H1 (cell line): Measurements from ENCODE around the gene FEM1C. TPM values are rescaled to one million over a fixed set of nuclear protein-coding genes. Genes with fewer than 3 reads are reported as not detected.

ENCODE experiments used
- CTCF ChIA-PET: fragments of 300-600 bp; sonication (Branson Sonifier 250); formaldehyde crosslinking; loops from one replicate; lab custom pipeline; 2021; ENCODE audit not compliant: partially characterized antibody; lab: Charles Lee
- POLR2A ChIA-PET: fragments of 300-600 bp; sonication (Branson Sonifier 250); formaldehyde crosslinking; loops from one replicate; lab custom pipeline; 2021; ENCODE audit warnings: inconsistent platforms; ENCODE audit not compliant: partially characterized antibody; lab: Charles Lee
- DNase-seq, 2 experiments: peaks; one replicate each; pipeline versions ENCODE4 v3.0.0 to v3.0.0-alpha.2; 2010 to 2022; ENCODE audit warnings: low spot score in 2 of 2, low read depth in 1 of 2, mixed read lengths in 1 of 2
- FAIRE-seq: peaks from 2 replicates; lab custom pipeline; 2011; peaks lifted over from hg19 to GRCh38; lab: Jason Lieb, UNC
- H2AFZ ChIP-seq: 2 replicates; pipeline ENCODE4 v1.8.1; 2012; ENCODE audit warnings: low read length, inconsistent platforms
- H2AK5ac ChIP-seq: 2 replicates; pipeline ENCODE4 v1.6.1; 2013; ENCODE audit warnings: low read depth, low read length
- H2BK120ac ChIP-seq: replicated peaks from 2 replicates; pipeline ENCODE3; 2013; ENCODE audit warnings: low read depth, low read length, inconsistent platforms
- H2BK12ac ChIP-seq: 2 replicates; pipeline ENCODE4 v1.6.1; 2013; ENCODE audit warnings: low read depth, low read length
- H2BK15ac ChIP-seq: 2 replicates; pipeline ENCODE4 v1.6.1; 2013; ENCODE audit warnings: low read length
- H2BK20ac ChIP-seq: 2 replicates; pipeline ENCODE4 v1.6.1; 2013; ENCODE audit warnings: low read length
- H2BK5ac ChIP-seq: 2 replicates; pipeline ENCODE4 v1.6.1; 2013; ENCODE audit warnings: low read depth, low read length
- H3K14ac ChIP-seq: 2 replicates; pipeline ENCODE4 v1.6.1; 2013; ENCODE audit warnings: inconsistent platforms; ENCODE audit not compliant: insufficient read length
- H3K18ac ChIP-seq: 2 replicates; pipeline ENCODE4 v1.6.1; 2013; ENCODE audit warnings: low read length; ENCODE audit errors: extremely low read depth
- H3K23ac ChIP-seq: 2 replicates; pipeline ENCODE4 v1.6.1; 2013; ENCODE audit warnings: inconsistent platforms; ENCODE audit not compliant: insufficient read length
- H3K23me2 ChIP-seq: 2 replicates; pipeline ENCODE4 v1.6.1; 2013; ENCODE audit warnings: low read depth, low read length
- H3K27ac ChIP-seq: 2 replicates; pipeline ENCODE4 v1.6.1; 2011; ENCODE audit warnings: low read depth, low read length, inconsistent platforms
- H3K27me3 ChIP-seq, 4 experiments: replicated peaks in 1 of 4; 1 replicate in 1 of 4; 2 replicates in 3 of 4; pipeline versions ENCODE4 v1.6.1 to v1.8.1; 2011 to 2013; ENCODE audit warnings: low read length in 3 of 4, mild to moderate bottlenecking in 3 of 4, inconsistent platforms in 2 of 4, mixed read lengths in 2 of 4, moderate library complexity in 1 of 4; ENCODE audit not compliant: control insufficient read depth in 3 of 4, insufficient read depth in 3 of 4; ENCODE audit errors: extremely low read depth in 1 of 4
- H3K36me3 ChIP-seq, 4 experiments: 2 replicates each; pipeline versions ENCODE4 v1.6.1 to v1.8.1; 2011 to 2013; ENCODE audit warnings: mild to moderate bottlenecking in 4 of 4, low read length in 3 of 4, moderate library complexity in 2 of 4, control low read depth in 1 of 4, inconsistent platforms in 1 of 4; ENCODE audit not compliant: insufficient read depth in 4 of 4, control insufficient read depth in 2 of 4
- H3K4ac ChIP-seq: replicated peaks from 2 replicates; pipeline ENCODE3; 2013; ENCODE audit warnings: low read length, low read depth, mixed read lengths, inconsistent platforms; ENCODE audit not compliant: insufficient read length
- H3K4me1 ChIP-seq, 4 experiments: replicated peaks in 1 of 4; 1 replicate in 1 of 4; 2 replicates in 3 of 4; pipeline versions ENCODE4 v1.6.1 to v1.8.1; 2011 to 2013; ENCODE audit warnings: low read length in 3 of 4, inconsistent platforms in 2 of 4, mixed read lengths in 1 of 4; ENCODE audit not compliant: insufficient read depth in 4 of 4, control insufficient read depth in 3 of 4
- H3K4me2 ChIP-seq, 2 experiments: 2 replicates each; pipeline versions ENCODE4 v1.6.1 to v1.8.1; 2011 to 2013; ENCODE audit warnings: low read depth in 2 of 2, low read length in 2 of 2, control low read depth in 1 of 2, inconsistent platforms in 1 of 2, mild to moderate bottlenecking in 1 of 2; ENCODE audit not compliant: insufficient read depth in 1 of 2
- H3K4me3 ChIP-seq, 4 experiments: fragments of 200-600, 300-600 bp in 1 of 4; sonication (generic), shearing (Covaris generic), sonication (Bioruptor Twin) in 1 of 4; 2 replicates each; pipeline versions ENCODE4 v1.5.1 to v1.8.1; 2011 to 2016; ENCODE audit warnings: low read length in 4 of 4, low read depth in 3 of 4, control low read depth in 2 of 4, inconsistent platforms in 2 of 4, mild to moderate bottlenecking in 2 of 4, mixed read lengths in 1 of 4, moderate library complexity in 1 of 4; ENCODE audit not compliant: insufficient read depth in 2 of 4; ENCODE audit errors: extremely low read depth in 1 of 4
- H3K56ac ChIP-seq: replicated peaks from 2 replicates; pipeline ENCODE3; 2013; ENCODE audit warnings: low read depth, mild to moderate bottlenecking, mixed read lengths, low read length, inconsistent platforms; ENCODE audit not compliant: insufficient read length
- H3K79me1 ChIP-seq: 2 replicates; pipeline ENCODE4 v1.6.1; 2013; ENCODE audit warnings: low read depth, low read length, control low read depth
- H3K79me2 ChIP-seq, 2 experiments: 2 replicates each; pipeline versions ENCODE4 v1.6.1 to v1.8.1; 2012 to 2013; ENCODE audit warnings: low read length in 2 of 2, mild to moderate bottlenecking in 2 of 2, inconsistent platforms in 1 of 2; ENCODE audit not compliant: insufficient read depth in 2 of 2, control insufficient read depth in 1 of 2
- H3K9ac ChIP-seq, 4 experiments: replicated peaks in 1 of 4; 1 replicate in 1 of 4; 2 replicates in 3 of 4; pipeline versions ENCODE4 v1.6.1 to v1.8.1; 2011 to 2013; ENCODE audit warnings: low read depth in 3 of 4, low read length in 3 of 4, control low read depth in 2 of 4, mild to moderate bottlenecking in 2 of 4, moderate library complexity in 2 of 4, inconsistent platforms in 1 of 4; ENCODE audit errors: extremely low read depth in 1 of 4
- H3K9me3 ChIP-seq, 2 experiments: 2 replicates each; pipeline versions ENCODE4 v1.6.1 to v1.8.1; 2012 to 2013; ENCODE audit warnings: mild to moderate bottlenecking in 2 of 2, moderate library complexity in 2 of 2, control low read depth in 1 of 2, inconsistent platforms in 1 of 2, low read depth in 1 of 2, low read length in 1 of 2, mixed read lengths in 1 of 2; ENCODE audit not compliant: insufficient read depth in 2 of 2
- H4K20me1 ChIP-seq, 2 experiments: replicated peaks in 1 of 2; 2 replicates each; pipeline versions ENCODE3 to v1.8.1; 2011 to 2013; ENCODE audit warnings: inconsistent platforms in 2 of 2, low read length in 2 of 2, mild to moderate bottlenecking in 1 of 2; ENCODE audit not compliant: insufficient read depth in 2 of 2, control insufficient read depth in 1 of 2
- H4K5ac ChIP-seq: 2 replicates; pipeline ENCODE4 v1.6.1; 2013; ENCODE audit warnings: low read length, low read depth, mixed read lengths, inconsistent platforms; ENCODE audit not compliant: insufficient read length
- H4K8ac ChIP-seq: 2 replicates; pipeline ENCODE4 v1.8.0; 2013; ENCODE audit warnings: mild to moderate bottlenecking, moderate library complexity, low read length, inconsistent platforms; ENCODE audit not compliant: insufficient read depth; ENCODE audit errors: extremely low read depth
- H4K91ac ChIP-seq: replicated peaks from 2 replicates; pipeline ENCODE3; 2013; ENCODE audit warnings: low read length, mixed read lengths, inconsistent platforms; ENCODE audit not compliant: insufficient read length
- ASH2L ChIP-seq: fragments of 200-600, 300-600 bp; sonication (generic); IDR thresholded peaks from one replicate; pipeline ENCODE4 v1.7.1; 2017; ENCODE audit warnings: low read length
- SAP30 ChIP-seq: fragments of 300-600 bp; sonication (generic); IDR thresholded peaks from 2 replicates; pipeline ENCODE4 v1.7.1; 2012; ENCODE audit warnings: low read length, moderate library complexity, mild to moderate bottlenecking, inconsistent platforms; ENCODE audit not compliant: insufficient read depth, insufficient replicate concordance
- ZNF274 ChIP-seq: IDR thresholded peaks from 2 replicates; pipeline ENCODE4 v1.7.0; 2012; ENCODE audit warnings: low read length, borderline replicate concordance; ENCODE audit errors: extremely low read depth
- WGBS, 2 experiments: shearing (Covaris generic) in 1 of 2; methylation state at CpG; one replicate each; pipeline versions ENCODE4 v1.1.6 to v1.1.7; 2013 to 2015; ENCODE audit warnings: low lambda C conversion rate in 2 of 2, mixed read lengths in 2 of 2, inconsistent platforms in 1 of 2, low coverage in 1 of 2, missing lambda C conversion rate in 1 of 2; ENCODE audit not compliant: insufficient replicate concordance in 2 of 2, insufficient coverage in 1 of 2, insufficient read length in 1 of 2; ENCODE audit errors: extremely low coverage in 1 of 2, missing lambda C conversion rate in 1 of 2; 5-methylcytosine and 5-hydroxymethylcytosine counted together
- polyA plus RNA-seq, 7 experiments: library from polyadenylated mRNA; depleted of rRNA in 3 of 7; stranded (reverse) in 5 of 7; unstranded in 2 of 7; fragments of >200 nt in 5 of 7; fragments of 200-250 nt in 2 of 7; gene quantifications; 1 replicate in 5 of 7; 2 replicates in 1 of 7; 4 replicates in 1 of 7; pipeline versions ENCODE4 v1.2.1 to v1.2.3, GENCODE V29; 2011 to 2013; ENCODE audit warnings: missing spikeins in 2 of 7, mixed read lengths in 2 of 7
- total RNA-seq: library from RNA; stranded (reverse); fragmentation: NEBNext Ultra II Directional; extraction: Animal tissue kit (Norgen Biotek cat#: 25700); gene quantifications from 2 replicates; pipeline ENCODE4 v1.2.1, GENCODE V29; 2021

FEM1C gene
- total and polyA plus RNA-seq, 2 of the 8 experiments (the other 6 are each of a cell fraction or from before 2014, with no cell fraction given): 4.4 to 17.7 TPM

- no peak overlapping the region for H3K56ac ChIP-seq
- no peaks in the 10 kb centered on the region for H4K20me1 ChIP-seq
- ChIA-PET CTCF (interaction anchor here (1.0 to 8.4 kb wide), 5 partner anchors 9 to 284 kb away, joined by 3 to 107 read pairs (median 3); no protein-coding TSS in a partner anchor), POLR2A (interaction anchor here (0.6 kb wide), 1 partner anchor 52 kb away, joined by 3 read pairs; no protein-coding TSS in a partner anchor)
- no peaks in the 10 kb centered on the region for H3K23me2 ChIP-seq
- H3K18ac ChIP-seq: no peak overlapping the region
- H4K5ac ChIP-seq: no peak overlapping the region
- no peaks in the 10 kb centered on the region for H3K9me3 ChIP-seq
- peaks cover 3 to 6% (median 3%) of the 10 kb centered on the region in 4 experiments; a peak in 6 of 7 replicates for H3K4me1 ChIP-seq
- H4K8ac ChIP-seq: no peak overlapping the region
- no peak overlapping the region for H3K14ac ChIP-seq
- no peak overlapping the region for H3K27ac ChIP-seq
- 89% methylated on average over 4 of the region's 4 CpGs; no CpG with 5 or more reads in 1 of the 2 experiments for WGBS, 2 experiments
- H3K9ac ChIP-seq: no peak overlapping the region
- H3K27me3 ChIP-seq: no peaks in the 10 kb centered on the region
- TF ChIP-seq SAP30: no peak
- TF ChIP-seq ZNF274: no peak
- no peak for TF ChIP-seq ASH2L
- H3K4me2 ChIP-seq: no peak overlapping the region
- H2AFZ ChIP-seq: no peak overlapping the region
- no peak overlapping the region for H2BK20ac ChIP-seq
- H3K79me2 ChIP-seq: no peaks in the 10 kb centered on the region
- no peak overlapping the region for H2AK5ac ChIP-seq
- H3K23ac ChIP-seq: no peak overlapping the region
- DNase-seq (no peak), FAIRE-seq (no peak)
- H3K4me3 ChIP-seq: no peak overlapping the region
- H2BK15ac ChIP-seq: no peak overlapping the region
- H4K91ac ChIP-seq: no peak overlapping the region
- no peak overlapping the region for H2BK120ac ChIP-seq
- H2BK12ac ChIP-seq: no peak overlapping the region
- no peak overlapping the region for H3K4ac ChIP-seq
- no peaks in the 10 kb centered on the region for H3K36me3 ChIP-seq
- H2BK5ac ChIP-seq: no peak overlapping the region
- H3K79me1 ChIP-seq: no peaks in the 10 kb centered on the region
These were observed 10.6 kb upstream of the FEM1C start for GRCh38 chr5:115555084-115555633.
